GM12864 (cell line): Measurements from ENCODE around the gene FETUB.
"Not testable (repeated sequence)": the region's sequence is repeated elsewhere in the genome, so short reads cannot be mapped to it uniquely, and the experiment has no call there.

Experiments
- DNase-seq: peaks from one replicate; pipeline ENCODE4 v3.0.0-alpha.2; 2011; ENCODE audit warnings: low read depth
- H3K4me3 ChIP-seq: 2 replicates; pipeline ENCODE4 v1.5.1; 2011; ENCODE audit warnings: mild to moderate bottlenecking, low read depth, low read length, control low read depth
- CTCF ChIP-seq: IDR thresholded peaks from 2 replicates; pipeline ENCODE4 v1.5.1; 2011; ENCODE audit warnings: low read depth, mild to moderate bottlenecking, moderate library complexity, low read length, control low read depth, inconsistent platforms; ENCODE audit errors: missing control alignments

FETUB gene

GRCh38 chr3:186627852-186628414, 12.3 kb upstream of the FETUB start:
- TF ChIP-seq CTCF: no peak
- no peak overlapping the region for H3K4me3 ChIP-seq
- no peak for DNase-seq

- no peak for TF ChIP-seq CTCF
- no peak for DNase-seq
- H3K4me3 ChIP-seq: no peak overlapping the region
These were observed 11.4 kb upstream of the FETUB start for GRCh38 chr3:186628756-186629155.

- TF ChIP-seq CTCF: no peak
- DNase-seq: no peak
- no peak overlapping the region for H3K4me3 ChIP-seq
These were observed 9.1 kb upstream of the FETUB start for GRCh38 chr3:186630950-186631641.

GRCh38 chr3:186633481-186633880, 6.7 kb upstream of the FETUB start:
- no peak overlapping the region for H3K4me3 ChIP-seq
- TF ChIP-seq CTCF: no peak
- no peak for DNase-seq

- not testable (repeated sequence) for DNase-seq
These were observed 6.0 kb upstream of the FETUB start for GRCh38 chr3:186634207-186634606.

GRCh38 chr3:186635532-186635931, 4.7 kb upstream of the FETUB start:
- no peak overlapping the region for H3K4me3 ChIP-seq

More at GRCh38 chr3:186634207-186634606, 6.0 kb upstream of the FETUB start:
- H3K4me3 ChIP-seq: not testable (repeated sequence)

GRCh38 chr3:186636536-186636935, 3.7 kb upstream of the FETUB start:
- DNase-seq: no peak
- TF ChIP-seq CTCF: no peak
- no peak overlapping the region for H3K4me3 ChIP-seq

More at GRCh38 chr3:186635532-186635931, 4.7 kb upstream of the FETUB start:
- TF ChIP-seq CTCF: no peak
- DNase-seq: no peak
